HTERT RPE-1 (cell line): Measurements from ENCODE around the gene TNNC1.

ENCODE experiments used
- in situ Hi-C: fragments of 300-500 bp; cut with MboI; formaldehyde crosslinking; loops from 4 replicates; pipeline ENCODE4 v1.14.3; 2020; ENCODE audit warnings: low sequenced_read_pairs

Gene TNNC1

GRCh38 chr3:52453496-52454249 is at the start of gene TNNC1:
TNNC1 (minus strand) TSS chr3:52454041; CDS start chr3:52454015, 26 bp downstream.
- in situ Hi-C loops, result no loop called here

- in situ Hi-C loops, result no loop called here
Measured at GRCh38 chr3:52502808-52503350, 49.0 kb upstream of the TNNC1 start.

GRCh38 chr3:52502001-52502400 is 48.2 kb upstream of the TNNC1 start:
- in situ Hi-C loops, result no loop called here

- in situ Hi-C loops, result no loop called here
Measured at GRCh38 chr3:52501046-52501445, 47.2 kb upstream of the TNNC1 start.

GRCh38 chr3:52498137-52499054 is 44.6 kb upstream of the TNNC1 start:
- in situ Hi-C loops, result no loop called here

GRCh38 chr3:52495777-52496602 is 42.1 kb upstream of the TNNC1 start:
- in situ Hi-C loops, result no loop called here

- in situ Hi-C loops, result no loop called here
Measured at GRCh38 chr3:52494886-52495495, 41.1 kb upstream of the TNNC1 start, which contains the start of gene STAB1. STAB1 (plus strand) TSS chr3:52495338; CDS start chr3:52495414, 76 bp downstream.

- in situ Hi-C loops, result no loop called here
Measured at GRCh38 chr3:52494445-52494844, 40.6 kb upstream of the TNNC1 start.

GRCh38 chr3:52493232-52494017 is 39.6 kb upstream of the TNNC1 start:
- in situ Hi-C loops, result no loop called here

GRCh38 chr3:52492059-52492458 is 38.2 kb upstream of the TNNC1 start:
- in situ Hi-C loops, result no loop called here

- in situ Hi-C loops, result no loop called here
Measured at GRCh38 chr3:52490939-52491526, 37.2 kb upstream of the TNNC1 start.

GRCh38 chr3:52490035-52490938 is 36.4 kb upstream of the TNNC1 start:
- in situ Hi-C loops, result no loop called here

- in situ Hi-C loops, result no loop called here
Measured at GRCh38 chr3:52489453-52489852, 35.6 kb upstream of the TNNC1 start.

- in situ Hi-C loops, result no loop called here
Measured at GRCh38 chr3:52488746-52489145, 34.9 kb upstream of the TNNC1 start.

GRCh38 chr3:52487788-52488691 is 34.2 kb upstream of the TNNC1 start:
- in situ Hi-C loops, result no loop called here

GRCh38 chr3:52487050-52487787 is 33.4 kb upstream of the TNNC1 start:
- in situ Hi-C loops, result no loop called here
